ES-I3 (cell line): ENCODE measurements around the gene KIAA0319L.

ENCODE experiments used
- H3K36me3 ChIP-seq: 2 replicates; pipeline ENCODE4 v1.6.1; 2013; ENCODE audit warnings: mild to moderate bottlenecking, low read length, control low read depth, moderate library complexity; ENCODE audit not compliant: insufficient read depth
- H3K4me1 ChIP-seq: 2 replicates; pipeline ENCODE4 v1.6.1; 2013; ENCODE audit warnings: mild to moderate bottlenecking, control low read depth, low read length; ENCODE audit not compliant: insufficient read depth
- H3K9ac ChIP-seq: 2 replicates; pipeline ENCODE4 v1.6.1; 2013; ENCODE audit warnings: low read depth, mild to moderate bottlenecking, low read length, moderate library complexity
- H3K9me3 ChIP-seq: 2 replicates; pipeline ENCODE4 v1.6.1; 2013; ENCODE audit warnings: mild to moderate bottlenecking, low read length, moderate library complexity; ENCODE audit not compliant: control insufficient read depth, insufficient read depth

The KIAA0319L gene

DNA sequence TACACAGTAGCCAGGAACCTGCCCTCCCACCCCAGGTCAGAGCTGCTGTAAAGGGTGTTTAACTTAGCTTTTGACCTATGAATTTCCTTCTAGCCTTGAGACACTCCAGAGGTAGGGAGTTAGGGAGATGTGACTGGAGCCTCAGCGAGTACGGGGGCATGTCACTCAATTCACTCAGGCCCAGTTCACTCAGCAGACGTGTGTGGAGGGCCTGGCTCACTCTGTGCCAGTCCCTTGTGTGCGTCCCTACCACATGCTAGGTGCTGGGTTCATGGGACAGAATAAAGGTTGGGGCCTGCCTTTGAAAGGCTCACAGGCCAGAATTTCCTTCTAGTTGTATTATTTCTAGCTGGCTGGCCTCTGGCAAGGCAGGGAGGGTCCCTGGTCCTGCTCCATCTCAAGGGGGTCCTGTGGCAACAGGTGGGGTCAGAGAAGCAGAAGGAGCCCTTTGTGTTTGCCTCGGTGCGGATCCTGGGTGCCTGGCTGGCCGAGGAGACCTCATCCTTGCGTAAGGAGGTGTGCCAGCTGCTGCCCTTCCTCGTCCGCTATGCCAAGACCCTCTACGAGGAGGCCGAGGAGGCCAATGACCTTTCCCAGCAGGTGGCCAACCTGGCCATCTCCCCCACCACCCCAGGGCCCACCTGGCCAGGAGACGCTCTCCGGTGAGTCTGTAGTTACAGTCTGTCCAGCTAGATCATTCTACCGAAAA is 4.9 kb upstream of the KIAA0319L start:
- no peaks in the 10 kb centered on the region for H3K9me3 ChIP-seq
- H3K36me3 ChIP-seq: no peaks in the 10 kb centered on the region; the same call in none of the 2 replicates

DNA sequence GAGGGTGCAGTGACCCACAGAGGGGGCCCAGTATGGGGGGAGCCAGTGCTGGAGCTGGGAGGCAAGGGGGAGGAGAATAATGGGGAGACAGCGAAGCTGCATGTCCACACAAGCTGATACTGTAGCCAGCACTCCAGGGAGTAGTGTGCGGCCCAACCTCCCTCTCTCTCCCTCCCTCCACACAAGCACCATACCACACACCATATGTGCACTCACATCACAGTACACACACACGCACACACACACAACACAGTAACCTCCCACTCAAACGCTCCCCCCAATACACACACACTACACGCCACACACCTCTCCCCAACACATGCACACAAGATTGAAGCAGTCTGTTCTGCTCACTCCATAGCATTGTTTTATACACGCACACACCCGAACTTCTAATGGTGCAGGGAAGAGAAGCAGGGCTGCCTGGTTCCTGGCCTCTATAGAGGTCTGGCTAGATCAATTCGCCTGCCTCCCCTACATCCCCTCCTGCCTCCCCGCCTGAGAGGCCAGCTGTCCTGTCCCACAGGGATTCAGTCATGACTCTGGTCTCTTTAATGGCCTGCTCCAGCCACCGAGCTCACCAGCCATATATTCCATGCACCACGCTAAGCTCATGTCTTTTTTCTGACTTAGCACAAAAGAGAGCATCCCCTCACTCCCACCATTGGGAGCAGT is 4.2 kb upstream of the KIAA0319L start:
- Histone ChIP-seq H3K36me3 (no peaks in the 10 kb centered on the region; the same call in none of the 2 replicates), H3K4me1 (no peaks in the 10 kb centered on the region), H3K9ac (no peak overlapping the region), H3K9me3 (no peaks in the 10 kb centered on the region)

More for the DNA sequence above, 4.9 kb upstream of the KIAA0319L start:
- H3K4me1 ChIP-seq: no peaks in the 10 kb centered on the region
- H3K9ac ChIP-seq: no peak overlapping the region

DNA sequence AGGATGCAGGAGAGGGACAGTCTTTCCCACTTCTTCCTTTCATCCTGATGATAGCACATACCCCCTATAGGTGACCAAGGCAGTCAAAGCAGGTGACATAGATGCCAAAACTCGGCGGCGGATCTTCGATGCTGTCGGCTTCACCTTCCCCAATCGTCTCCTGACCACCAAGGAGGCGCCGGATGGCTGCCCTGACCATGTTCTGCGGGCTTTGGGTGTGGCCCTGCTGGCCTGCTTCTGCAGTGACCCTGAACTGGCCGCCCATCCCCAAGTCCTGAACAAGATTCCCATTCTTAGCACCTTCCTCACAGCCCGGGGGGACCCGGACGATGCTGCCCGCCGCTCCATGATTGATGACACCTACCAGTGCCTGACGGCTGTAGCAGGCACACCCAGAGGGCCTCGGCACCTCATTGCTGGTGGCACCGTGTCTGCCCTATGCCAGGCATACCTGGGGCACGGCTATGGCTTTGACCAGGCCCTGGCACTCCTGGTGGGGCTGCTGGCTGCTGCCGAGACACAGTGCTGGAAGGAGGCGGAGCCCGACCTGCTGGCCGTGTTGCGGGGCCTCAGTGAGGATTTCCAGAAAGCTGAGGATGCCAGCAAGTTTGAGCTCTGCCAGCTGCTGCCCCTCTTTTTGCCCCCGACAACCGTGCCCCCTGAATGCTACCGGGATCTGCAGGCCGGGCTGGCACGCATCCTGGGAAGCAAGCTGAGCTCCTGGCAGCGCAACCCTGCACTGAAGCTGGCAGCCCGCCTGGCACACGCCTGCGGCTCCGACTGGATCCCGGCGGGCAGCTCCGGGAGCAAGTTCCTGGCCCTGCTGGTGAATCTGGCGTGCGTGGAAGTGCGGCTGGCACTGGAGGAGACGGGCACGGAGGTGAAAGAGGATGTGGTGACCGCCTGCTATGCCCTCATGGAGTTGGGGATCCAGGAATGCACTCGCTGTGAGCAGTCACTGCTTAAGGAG is 3.3 kb upstream of the KIAA0319L start:
- Histone ChIP-seq H3K36me3 (no peaks in the 10 kb centered on the region; the same call in none of the 2 replicates), H3K9me3 (no peaks in the 10 kb centered on the region), H3K9ac (no peak overlapping the region), H3K4me1 (peaks cover 8% of the 10 kb centered on the region)

DNA sequence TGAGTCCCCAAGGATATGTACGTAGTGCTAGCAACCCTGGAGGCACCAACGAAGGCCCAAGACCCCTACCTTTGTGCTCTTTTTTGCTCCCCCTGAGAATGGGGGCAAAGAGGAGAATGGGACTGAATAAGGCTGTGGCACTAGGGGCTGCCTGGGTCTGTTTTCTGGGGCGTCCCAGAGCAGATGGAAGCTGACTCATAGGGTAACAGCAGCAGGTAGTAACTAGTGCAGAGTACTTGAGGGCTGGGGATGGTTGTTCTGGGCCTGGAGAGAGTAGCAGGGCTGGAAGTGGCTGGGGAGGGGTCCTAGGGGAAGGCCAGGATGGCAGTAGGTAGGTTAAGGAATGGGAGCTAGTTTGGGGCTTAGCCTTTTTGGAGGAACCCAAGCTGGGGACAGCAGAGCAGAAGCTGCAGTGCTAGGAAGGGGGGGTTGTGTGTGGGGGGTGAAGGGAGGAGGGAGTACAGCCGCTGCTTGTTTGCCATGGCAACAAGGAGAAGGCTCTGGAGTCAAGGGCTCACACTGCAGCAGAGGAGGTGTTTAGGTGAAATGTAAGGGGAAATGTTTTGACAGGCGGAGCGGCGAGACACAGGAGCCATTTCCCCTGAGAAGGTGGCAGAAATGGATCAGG is 2.2 kb upstream of the KIAA0319L start:
- no peaks in the 10 kb centered on the region for H3K9me3 ChIP-seq
- no peaks in the 10 kb centered on the region; the same call in none of the 2 replicates for H3K36me3 ChIP-seq
- peaks cover 16% of the 10 kb centered on the region for H3K4me1 ChIP-seq
- no peak overlapping the region for H3K9ac ChIP-seq

DNA sequence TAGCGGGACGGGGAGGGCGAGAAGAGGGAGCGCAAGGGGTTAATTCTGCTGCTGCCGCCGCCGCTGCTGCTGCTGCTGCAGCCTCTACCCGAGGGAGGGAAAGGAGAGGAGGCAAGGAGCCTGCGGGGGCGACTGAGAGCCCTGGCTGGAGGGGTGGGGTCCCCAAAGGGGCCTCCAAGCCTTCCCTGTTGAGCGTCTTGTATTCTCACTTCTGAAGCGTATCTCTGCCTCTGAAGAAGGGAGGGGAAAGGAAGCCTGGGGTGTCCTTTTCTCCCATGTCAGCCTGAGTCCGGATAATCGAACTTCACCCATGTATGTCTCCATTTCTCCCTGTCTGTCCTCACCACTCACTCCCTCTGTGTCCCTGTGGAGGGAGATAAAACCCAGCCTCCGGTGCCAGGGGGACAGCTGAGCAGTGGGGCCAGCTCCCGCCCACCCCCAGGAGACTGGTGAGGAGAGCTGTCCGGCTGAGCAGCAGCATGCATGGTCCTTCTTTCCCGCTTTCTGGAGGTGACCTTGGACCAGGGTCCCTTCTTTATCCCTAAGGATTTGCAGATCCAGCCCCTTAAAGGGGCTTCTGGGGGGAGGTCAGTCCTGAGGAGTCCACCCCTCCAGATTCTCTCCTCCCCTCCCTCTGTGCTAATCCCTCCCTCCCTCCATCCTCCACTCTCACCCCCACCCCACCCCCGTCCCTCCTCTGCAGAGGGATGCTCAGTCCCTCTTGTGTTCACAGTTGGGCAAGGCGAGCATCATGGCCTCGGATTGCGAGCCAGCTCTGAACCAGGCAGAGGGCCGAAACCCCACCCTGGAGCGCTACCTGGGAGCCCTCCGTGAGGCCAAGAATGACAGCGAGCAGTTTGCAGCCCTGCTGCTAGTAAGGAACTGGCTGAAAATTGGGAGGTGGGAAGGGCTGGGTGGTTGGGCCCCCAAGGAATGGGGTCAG is 1.4 kb upstream of the KIAA0319L start:
- peaks cover 22% of the 10 kb centered on the region for H3K4me1 ChIP-seq
- H3K9ac ChIP-seq: peak overlapping the region; percentile 81
- H3K36me3 ChIP-seq: no peaks in the 10 kb centered on the region; the same call in 1 of the 2 replicates
- no peaks in the 10 kb centered on the region for H3K9me3 ChIP-seq

DNA sequence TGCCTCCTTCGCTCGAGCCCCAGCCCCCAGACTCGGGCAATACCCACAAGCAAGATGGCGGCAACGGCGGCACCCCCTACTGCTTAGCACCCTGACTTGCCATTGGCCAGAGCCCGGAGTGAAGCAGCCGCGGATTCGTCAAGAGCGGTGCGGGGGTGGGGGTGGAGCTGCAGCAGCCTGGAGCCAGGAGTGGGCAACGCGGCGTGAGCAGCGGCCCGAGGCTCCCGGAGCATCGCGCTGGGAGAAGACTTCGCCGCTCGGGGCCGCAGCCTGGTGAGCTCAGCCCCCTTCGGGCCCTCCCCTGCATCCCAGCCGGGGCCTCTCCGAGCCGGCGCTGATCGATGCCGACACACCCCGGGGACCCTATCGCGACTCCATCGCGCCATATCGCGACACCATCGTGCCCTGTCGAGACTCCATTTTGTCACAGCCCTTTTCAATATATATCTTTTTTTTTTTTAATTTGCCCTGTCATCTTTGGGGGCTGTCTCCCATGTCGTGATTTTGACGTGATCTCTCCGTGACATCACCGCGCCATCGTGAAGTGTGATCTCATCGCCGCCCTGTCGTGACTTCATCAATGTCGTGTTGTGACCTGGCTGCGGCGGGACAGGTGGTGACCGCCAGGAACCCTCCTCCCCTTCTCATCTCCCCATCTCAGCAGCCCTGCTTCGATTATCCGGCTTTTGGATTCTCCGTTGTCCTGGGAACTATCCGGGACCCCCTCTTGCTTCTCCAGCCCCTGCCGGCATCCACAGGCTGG is 589 bp upstream of the KIAA0319L start, which contains the start of gene NCDN:
Gene NCDN (plus strand): TSS at position 189 of the 763 bp plus-strand sequence. CDS start 392 bp downstream, at position 581.
- Histone ChIP-seq H3K9ac (peak within 1 kb of the TSS; percentile 81), H3K9me3 (no peaks in the 10 kb centered on the region), H3K4me1 (peaks cover 23% of the 10 kb centered on the region), H3K36me3 (peaks cover 6% of the 10 kb centered on the region; the same call in 1 of the 2 replicates)

DNA sequence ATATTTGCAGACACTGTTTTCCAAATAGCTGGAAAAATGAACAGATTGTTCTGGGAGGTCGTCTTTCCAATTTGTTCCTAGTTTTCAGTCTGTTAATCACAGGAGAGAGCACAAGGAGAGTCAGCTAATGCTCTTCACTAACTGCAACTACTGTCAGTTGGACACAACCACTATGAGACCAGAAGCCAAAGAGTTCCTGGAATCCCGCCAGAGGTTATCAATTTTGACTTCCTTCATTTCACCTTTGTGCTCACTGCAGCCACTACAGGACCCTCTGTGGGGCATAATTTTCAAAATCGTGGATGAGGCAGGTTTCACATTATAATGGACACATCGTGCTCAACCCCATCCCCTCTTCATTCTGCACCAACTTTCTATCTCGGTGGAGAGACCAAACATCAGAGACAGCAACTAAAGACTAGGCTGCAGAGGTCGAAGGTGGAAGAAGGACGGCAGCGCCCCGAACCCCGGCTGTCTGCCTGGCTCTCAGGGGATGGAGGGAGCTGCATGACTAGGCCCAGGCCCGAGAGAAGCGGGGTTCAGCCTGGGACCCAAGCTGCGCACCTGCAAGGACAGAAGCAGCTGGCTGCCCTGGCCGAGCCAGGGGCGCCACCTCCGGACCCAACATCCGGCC is 602 bp downstream of the KIAA0319L start:
- H3K36me3 ChIP-seq: peaks cover 12% of the 10 kb centered on the region; the same call in 1 of the 2 replicates
- H3K9me3 ChIP-seq: no peaks in the 10 kb centered on the region
- H3K9ac ChIP-seq: peak overlapping the region; percentile 81
- peaks cover 23% of the 10 kb centered on the region for H3K4me1 ChIP-seq

DNA sequence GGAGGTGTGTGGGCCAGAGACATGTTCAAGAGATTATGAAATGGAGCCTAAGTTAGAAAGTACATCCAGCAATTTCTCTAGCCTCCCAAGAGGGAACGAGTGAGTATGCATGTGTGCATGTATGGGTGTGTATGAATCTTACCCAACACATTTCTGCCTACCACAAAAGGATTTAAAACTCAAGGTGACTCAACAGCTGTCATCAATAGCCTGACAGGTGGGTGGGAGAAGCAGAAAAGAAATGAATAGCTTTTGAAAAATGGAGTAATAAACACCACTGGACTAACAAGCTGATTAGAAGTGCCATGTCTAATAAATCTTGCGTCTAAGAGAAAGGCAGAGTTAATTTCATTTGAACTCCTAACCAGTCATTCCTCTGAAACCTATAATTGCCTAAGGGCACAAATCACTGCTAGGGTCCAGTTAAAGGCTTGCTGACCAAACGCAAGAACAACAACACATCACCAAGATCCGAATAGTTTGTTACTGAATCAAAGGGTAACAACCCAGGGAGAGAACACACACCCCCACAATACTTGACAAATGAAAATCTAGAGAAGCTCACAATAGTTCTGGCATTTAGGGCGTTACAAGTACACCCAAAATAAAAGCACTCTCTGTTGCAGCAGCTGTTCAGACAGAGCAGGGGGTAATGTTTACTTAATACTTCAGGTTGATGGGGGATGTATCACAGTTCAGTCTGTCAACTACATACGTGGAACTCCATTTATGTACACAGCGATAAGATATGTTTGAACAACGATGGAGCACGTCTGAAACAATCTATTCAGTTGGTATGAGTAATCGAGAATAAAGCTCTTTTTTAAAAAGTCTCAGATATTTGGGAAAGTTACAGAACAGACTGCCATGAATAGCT is 1.4 kb downstream of the KIAA0319L start:
- peaks cover 23% of the 10 kb centered on the region for H3K4me1 ChIP-seq
- H3K36me3 ChIP-seq: peaks cover 16% of the 10 kb centered on the region; the same call in 1 of the 2 replicates
- H3K9me3 ChIP-seq: no peaks in the 10 kb centered on the region
- H3K9ac ChIP-seq: peak overlapping the region; percentile 81

DNA sequence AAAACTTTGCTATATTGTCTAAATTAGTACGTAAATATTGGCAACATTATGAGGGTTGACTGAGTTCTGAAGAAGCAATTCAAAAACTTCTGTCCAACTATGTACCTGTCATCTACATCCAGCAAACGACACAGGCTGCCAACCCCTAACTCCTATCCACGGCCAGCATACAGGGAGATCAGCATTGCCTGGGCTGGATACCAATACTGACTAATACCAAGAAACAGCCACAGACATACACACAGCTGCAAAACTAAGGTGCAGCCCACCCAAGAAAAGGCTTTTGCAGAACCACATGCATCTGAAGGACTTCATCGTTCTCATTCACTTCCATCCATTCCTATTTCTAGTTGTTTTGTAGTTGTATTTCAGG is 2.0 kb downstream of the KIAA0319L start:
- Histone ChIP-seq H3K9ac (peak overlapping the region; percentile 81), H3K9me3 (no peaks in the 10 kb centered on the region), H3K4me1 (peaks cover 23% of the 10 kb centered on the region), H3K36me3 (peaks cover 18% of the 10 kb centered on the region; the same call in 1 of the 2 replicates)

DNA sequence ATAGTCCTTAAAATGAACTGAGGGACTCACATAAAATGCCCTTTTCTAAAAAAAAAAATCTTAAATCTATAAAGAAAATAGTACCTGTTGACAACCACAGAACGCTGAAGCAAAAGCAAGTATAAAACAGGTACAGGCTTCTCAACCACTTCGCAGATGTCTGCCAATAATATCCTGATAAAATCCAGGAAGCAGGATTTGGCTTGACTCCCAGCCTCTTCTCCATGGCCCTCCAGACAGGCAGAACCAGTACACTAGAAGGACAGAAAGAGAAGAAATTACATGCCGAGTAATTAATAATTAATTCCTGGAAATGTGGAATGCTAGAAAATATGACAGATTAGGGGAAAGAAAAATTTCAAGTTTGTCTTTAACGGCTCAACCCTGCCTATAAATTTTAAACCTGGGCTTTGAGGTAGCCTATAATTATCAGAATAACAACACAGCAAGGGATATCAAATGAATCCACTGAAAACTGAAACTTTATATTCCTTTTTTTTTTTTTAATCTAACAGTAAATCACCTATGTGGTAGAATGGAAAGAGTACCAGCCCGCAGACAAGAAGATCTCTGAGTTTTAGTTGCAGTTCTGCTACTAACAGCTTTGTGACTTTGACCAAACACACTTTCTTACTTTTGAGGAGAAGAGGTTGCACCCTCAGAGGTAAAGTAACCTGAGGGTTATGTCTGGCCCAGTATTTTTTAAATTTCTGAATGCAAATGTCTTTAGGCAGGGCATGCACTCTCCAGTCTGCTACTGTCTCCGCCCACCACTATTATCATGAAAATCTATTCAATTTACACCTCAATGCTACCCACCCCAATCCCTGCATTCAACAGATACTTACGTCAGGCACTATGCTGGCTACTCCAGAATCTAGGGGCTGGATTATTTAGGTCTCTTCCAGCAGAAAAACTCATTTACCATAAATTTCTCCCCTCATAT is 2.7 kb downstream of the KIAA0319L start:
- Histone ChIP-seq H3K36me3 (peaks cover 18% of the 10 kb centered on the region; the same call in 1 of the 2 replicates), H3K9ac (peak overlapping the region; percentile 81), H3K4me1 (peaks cover 23% of the 10 kb centered on the region), H3K9me3 (no peaks in the 10 kb centered on the region)
